PC-3 (cell line): ENCODE results near the gene HDGF. TPM values are rescaled to one million over a fixed set of nuclear protein-coding genes. Genes with fewer than 3 reads are reported as not detected.
A peak's percentile ranks its signal among the peaks of the same experiment; 100 is the strongest.

Experiments used
- ATAC-seq: fragments of 200-7000 bp; cut with Tn5 transposase; 2 replicates; pipeline ENCODE4 v1.9.1; 2020; ENCODE audit warnings: mild to moderate bottlenecking, moderate library complexity
- Bru-seq: library from RNA; stranded (reverse); fragments of 400-500 nt; gene quantifications from one replicate; lab custom pipeline; 2021; lab: Mats Ljungman, UMichigan
- BruChase-seq, 2 experiments: library from RNA; stranded (reverse); fragments of 400-500 nt; gene quantifications; one replicate each; lab custom pipeline; 2021; lab: Mats Ljungman, UMichigan
- BruUV-seq: library from RNA; stranded (reverse); fragments of 400-500 nt; replicated peaks from 2 replicates; lab custom pipeline; 2021; lab: Mats Ljungman, UMichigan
- CTCF ChIA-PET: fragments of 300-600 bp; sonication (Branson Sonifier 250); formaldehyde crosslinking; loops from one replicate; lab custom pipeline; 2022; ENCODE audit warnings: antibody characterized with exemption; lab: Charles Lee
- POLR2A ChIA-PET: fragments of 300-600 bp; sonication (Branson Sonifier 250); formaldehyde crosslinking; loops from one replicate; lab custom pipeline; 2022; ENCODE audit warnings: antibody characterized with exemption; ENCODE audit not compliant: unreplicated experiment; lab: Charles Lee
- DNase-seq: peaks from one replicate; pipeline ENCODE4 v3.0.0-alpha.2; 2015
- H2AFZ ChIP-seq: fragments of 300-600 bp; sonication (generic); 2 replicates; pipeline ENCODE4 v1.6.0; 2016; ENCODE audit warnings: antibody characterized with exemption, low read length
- H3F3A ChIP-seq: fragments of 300-600 bp; sonication (generic); one replicate; pipeline ENCODE4 v1.6.0; 2017; ENCODE audit warnings: antibody characterized with exemption, low read length, control low read depth, mild to moderate bottlenecking; ENCODE audit not compliant: unreplicated experiment
- H3K27ac ChIP-seq: fragments of 300-600 bp; sonication (generic); 2 replicates; pipeline ENCODE4 v1.5.1; 2016; ENCODE audit warnings: mild to moderate bottlenecking, low read length
- H3K27me3 ChIP-seq: fragments of 300-600 bp; sonication (generic); 2 replicates; pipeline ENCODE4 v1.6.1; 2016; ENCODE audit warnings: low read length, mixed read lengths
- H3K36me3 ChIP-seq: fragments of 300-600 bp; sonication (generic); 2 replicates; pipeline ENCODE4 v1.6.1; 2016; ENCODE audit warnings: low read depth, mixed run types, low read length, mixed read lengths
- H3K4me1 ChIP-seq: fragments of 300-600 bp; sonication (generic); 2 replicates; pipeline ENCODE4 v1.5.1; 2016; ENCODE audit warnings: low read length; ENCODE audit not compliant: insufficient read depth
- H3K4me2 ChIP-seq: fragments of 300-600 bp; sonication (generic); 2 replicates; pipeline ENCODE4 v1.6.0; 2016; ENCODE audit warnings: low read length
- H3K4me3 ChIP-seq: fragments of 300-600 bp; sonication (generic); 2 replicates; pipeline ENCODE4 v1.5.1; 2016; ENCODE audit warnings: mild to moderate bottlenecking, low read length, mixed read lengths
- H3K79me2 ChIP-seq: fragments of 300-600 bp; sonication (generic); 2 replicates; pipeline ENCODE4 v1.6.1; 2017; ENCODE audit warnings: low read length, mixed read lengths
- H3K9ac ChIP-seq: fragments of 300-600 bp; sonication (generic); 2 replicates; pipeline ENCODE4 v1.6.0; 2016; ENCODE audit warnings: mild to moderate bottlenecking, low read length
- H3K9me2 ChIP-seq: fragments of 300-600 bp; sonication (generic); replicated peaks from 2 replicates; pipeline ENCODE4 v1.6.1; 2016; ENCODE audit warnings: mixed run types, low read length, mixed read lengths
- H3K9me3 ChIP-seq: fragments of 300-600 bp; sonication (generic); 2 replicates; pipeline ENCODE4 v1.6.1; 2016; ENCODE audit warnings: low read length, mixed read lengths
- H4K20me1 ChIP-seq: fragments of 300-600 bp; sonication (generic); 2 replicates; pipeline ENCODE4 v1.6.1; 2016; ENCODE audit warnings: low read length, mixed read lengths
- EZH2 ChIP-seq: fragments of 300-600 bp; sonication (generic); IDR thresholded peaks from one replicate; pipeline ENCODE4 v1.6.1; 2017; ENCODE audit warnings: antibody characterized with exemption, mild to moderate bottlenecking, low read length; ENCODE audit not compliant: unreplicated experiment
- EZH2phosphoT487 ChIP-seq: fragments of 300-600 bp; sonication (generic); IDR thresholded peaks from 2 replicates; pipeline ENCODE4 v1.6.1; 2018; ENCODE audit warnings: mild to moderate bottlenecking, antibody characterized with exemption, low read length, borderline replicate concordance
- intact Hi-C: fragments of 100-400 bp; cut with micrococcal nuclease; formaldehyde crosslinking; loops from 2 replicates; pipeline ENCODE4 v1.9.0; 2023
- long read RNA-seq: library from polyadenylated mRNA; unstranded; transcript quantifications from one replicate; pipeline ENCODE4 v2.0.0, GENCODE V29; 2021; ENCODE audit not compliant: unreplicated experiment
- total RNA-seq: library from RNA; depleted of rRNA; stranded (reverse); fragments of >200 nt; gene quantifications from 2 replicates; pipeline ENCODE4 v1.2.3, GENCODE V29; 2014; rRNA removed
- TF ChIP-seq, protein P1 (sequence below): fragments of 300-600 bp; sonication (generic); conservative IDR thresholded peaks from 2 replicates; pipeline ENCODE4 v1.5.1; 2017; ENCODE audit warnings: antibody characterized with exemption, low read depth, mild to moderate bottlenecking, low read length

HDGF gene
- total RNA-seq (586 and 1,030 TPM in 2 replicates), Bru-seq, nascent RNA (percentile 95 among the genes with signal in this experiment), BruChase-seq, experiment 1, labeled RNA remaining after a 6-hour chase (percentile 99 among the genes with signal in this experiment), BruChase-seq, experiment 2, labeled RNA remaining after a 2-hour chase (percentile 97 among the genes with signal in this experiment)
- long read RNA-seq, transcript HDGF-201 (6 exons, 2,380 nt), result major isoform, 493 of 709 reads
- long read RNA-seq, partial matches to known transcripts, result 106 of 709 reads
- long read RNA-seq, other reads (novel, unspliced or antisense), result 97 of 709 reads

DNA sequence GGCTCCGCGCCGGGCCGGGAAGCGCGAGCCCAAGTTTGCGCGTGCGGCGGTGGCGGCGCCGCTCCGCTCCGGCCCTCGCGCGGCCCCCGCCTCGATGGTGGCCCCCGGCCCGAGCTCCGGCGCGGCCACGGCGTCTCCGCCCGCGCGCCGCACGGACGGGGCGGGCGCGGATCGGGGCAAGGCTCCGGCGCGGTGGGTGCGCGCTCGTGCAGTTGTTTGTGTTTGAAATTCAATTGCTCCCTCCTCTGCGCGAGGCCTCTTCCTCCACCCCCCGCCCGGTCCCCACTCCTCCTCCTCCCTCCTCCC lies at the start of gene HDGF:
TSS of gene HDGF (minus strand) at position 225 of the 306 bp plus-strand sequence. CDS start 246 bp downstream, outside the sequence.
- BruUV-seq, result no TSS peak
- Histone ChIP-seq H3K27me3 (no peaks in the 10 kb centered on the region), H3K9ac (peak within 1 kb of the TSS; percentile 99), H3K4me3 (peak within 1 kb of the TSS; percentile 86), H3K79me2 (peaks cover 64% of the 10 kb centered on the region), H3K36me3 (peaks cover 5% of the 10 kb centered on the region; the same call in 1 of the 2 replicates), H3K27ac (peak within 1 kb of the TSS; percentile 99), H3K9me3 (no peaks in the 10 kb centered on the region), H3K4me1 (peaks cover 46% of the 10 kb centered on the region), H3K4me2 (peak within 1 kb of the TSS; percentile 96), H3K9me2 (no peaks in the 10 kb centered on the region), H3F3A (peaks cover under 1% of the 10 kb centered on the region), H2AFZ (peak within 1 kb of the TSS; percentile 94), H4K20me1 (0 out of 2 replicates have a peak, but pooled peaks cover under 1% of the 10 kb centered on the region)
- DNase-seq (no peak), ATAC-seq (no peak)
- TF ChIP-seq EZH2phosphoT487 (no peak), EZH2 (no peak)
- TF ChIP-seq, protein P1, sequence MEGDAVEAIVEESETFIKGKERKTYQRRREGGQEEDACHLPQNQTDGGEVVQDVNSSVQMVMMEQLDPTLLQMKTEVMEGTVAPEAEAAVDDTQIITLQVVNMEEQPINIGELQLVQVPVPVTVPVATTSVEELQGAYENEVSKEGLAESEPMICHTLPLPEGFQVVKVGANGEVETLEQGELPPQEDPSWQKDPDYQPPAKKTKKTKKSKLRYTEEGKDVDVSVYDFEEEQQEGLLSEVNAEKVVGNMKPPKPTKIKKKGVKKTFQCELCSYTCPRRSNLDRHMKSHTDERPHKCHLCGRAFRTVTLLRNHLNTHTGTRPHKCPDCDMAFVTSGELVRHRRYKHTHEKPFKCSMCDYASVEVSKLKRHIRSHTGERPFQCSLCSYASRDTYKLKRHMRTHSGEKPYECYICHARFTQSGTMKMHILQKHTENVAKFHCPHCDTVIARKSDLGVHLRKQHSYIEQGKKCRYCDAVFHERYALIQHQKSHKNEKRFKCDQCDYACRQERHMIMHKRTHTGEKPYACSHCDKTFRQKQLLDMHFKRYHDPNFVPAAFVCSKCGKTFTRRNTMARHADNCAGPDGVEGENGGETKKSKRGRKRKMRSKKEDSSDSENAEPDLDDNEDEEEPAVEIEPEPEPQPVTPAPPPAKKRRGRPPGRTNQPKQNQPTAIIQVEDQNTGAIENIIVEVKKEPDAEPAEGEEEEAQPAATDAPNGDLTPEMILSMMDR, result no peak
- intact Hi-C loops, result loop anchor here (1.0 kb wide), 1 partner anchor 23 kb away; the partner anchor contains the start of genes ISG20L2 and METTL25B
- ChIA-PET CTCF (interaction anchor here (0.6 to 1.2 kb wide), 3 partner anchors 23 to 38 kb away, joined by 3 to 7 read pairs (median 5); partner anchors contain the start of genes ISG20L2 and METTL25B), POLR2A (interaction anchor here (0.5 to 1.2 kb wide), 5 partner anchors 10 to 549 kb away, joined by 4 to 12 read pairs (median 5); partner anchors contain the start of gene PRCC)

DNA sequence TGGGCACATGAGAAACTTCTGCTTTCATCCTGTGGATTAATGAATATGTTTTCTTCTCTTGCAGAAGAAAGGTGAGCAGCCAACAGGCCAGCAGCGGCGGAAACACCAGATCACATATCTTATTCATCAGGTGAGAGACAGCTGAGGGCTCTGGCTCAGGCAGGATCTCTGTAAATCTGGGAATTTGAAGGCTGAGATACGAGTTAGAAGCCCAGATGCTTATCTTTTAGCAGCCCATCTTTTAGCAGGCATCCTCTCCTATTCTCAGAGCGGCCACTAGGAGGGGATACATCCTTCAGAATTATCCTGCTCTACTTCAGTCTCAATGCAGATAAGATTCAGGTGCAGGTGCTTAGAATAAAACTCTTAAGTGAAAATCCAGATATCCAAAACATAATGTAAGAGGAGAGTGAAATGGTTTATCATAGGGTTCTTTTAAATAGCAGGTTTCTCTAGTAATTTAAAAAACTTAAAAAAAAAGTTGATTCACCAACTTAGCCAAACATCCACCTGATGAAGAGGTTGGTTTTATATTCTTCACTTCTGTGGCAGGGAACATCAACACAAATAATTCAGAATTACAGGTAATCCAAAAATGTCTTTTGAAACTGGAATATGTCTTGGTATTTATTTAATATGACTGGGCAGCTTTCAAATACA lies 45.9 kb upstream of the HDGF start:
- no peaks in the 10 kb centered on the region for H3K9me2 ChIP-seq
- peaks cover 81% of the 10 kb centered on the region for H3K36me3 ChIP-seq
- ChIA-PET CTCF (interaction anchor here (0.7 kb wide), 1 partner anchor 62 kb away, joined by 3 read pairs; no protein-coding TSS in a partner anchor), POLR2A (no interaction called here)
- no peaks in the 10 kb centered on the region for H3K9me3 ChIP-seq
- peak; percentile 85 for DNase-seq
- no peaks in the 10 kb centered on the region for H3F3A ChIP-seq
- no peaks in the 10 kb centered on the region for H3K79me2 ChIP-seq
- peaks cover 10% of the 10 kb centered on the region for H3K4me1 ChIP-seq
- peak; percentile 79 for ATAC-seq
- H3K27ac ChIP-seq, result no peak overlapping the region
- intact Hi-C loops, result loop anchor here (1.0 kb wide), 2 partner anchors 63 to 93 kb away; partner anchors contain the start of gene NTRK1
- no peaks in the 10 kb centered on the region for H3K27me3 ChIP-seq
- H4K20me1 ChIP-seq, result no peaks in the 10 kb centered on the region
- TF ChIP-seq EZH2, result no peak
- TF ChIP-seq EZH2phosphoT487, result no peak
- TF ChIP-seq, protein P1, result peak; percentile 97
- no peak overlapping the region for H2AFZ ChIP-seq
- no peak overlapping the region for H3K4me3 ChIP-seq
- no peak overlapping the region for H3K9ac ChIP-seq
- no peak overlapping the region for H3K4me2 ChIP-seq
- no TSS peak for BruUV-seq
